GM04504 (cell line): ENCODE results near the gene PPP1R1A.

Experiments used
- DNase-seq: peaks from one replicate; pipeline ENCODE4 v3.0.0-alpha.2; 2012; ENCODE audit warnings: low read depth

PPP1R1A gene

DNA sequence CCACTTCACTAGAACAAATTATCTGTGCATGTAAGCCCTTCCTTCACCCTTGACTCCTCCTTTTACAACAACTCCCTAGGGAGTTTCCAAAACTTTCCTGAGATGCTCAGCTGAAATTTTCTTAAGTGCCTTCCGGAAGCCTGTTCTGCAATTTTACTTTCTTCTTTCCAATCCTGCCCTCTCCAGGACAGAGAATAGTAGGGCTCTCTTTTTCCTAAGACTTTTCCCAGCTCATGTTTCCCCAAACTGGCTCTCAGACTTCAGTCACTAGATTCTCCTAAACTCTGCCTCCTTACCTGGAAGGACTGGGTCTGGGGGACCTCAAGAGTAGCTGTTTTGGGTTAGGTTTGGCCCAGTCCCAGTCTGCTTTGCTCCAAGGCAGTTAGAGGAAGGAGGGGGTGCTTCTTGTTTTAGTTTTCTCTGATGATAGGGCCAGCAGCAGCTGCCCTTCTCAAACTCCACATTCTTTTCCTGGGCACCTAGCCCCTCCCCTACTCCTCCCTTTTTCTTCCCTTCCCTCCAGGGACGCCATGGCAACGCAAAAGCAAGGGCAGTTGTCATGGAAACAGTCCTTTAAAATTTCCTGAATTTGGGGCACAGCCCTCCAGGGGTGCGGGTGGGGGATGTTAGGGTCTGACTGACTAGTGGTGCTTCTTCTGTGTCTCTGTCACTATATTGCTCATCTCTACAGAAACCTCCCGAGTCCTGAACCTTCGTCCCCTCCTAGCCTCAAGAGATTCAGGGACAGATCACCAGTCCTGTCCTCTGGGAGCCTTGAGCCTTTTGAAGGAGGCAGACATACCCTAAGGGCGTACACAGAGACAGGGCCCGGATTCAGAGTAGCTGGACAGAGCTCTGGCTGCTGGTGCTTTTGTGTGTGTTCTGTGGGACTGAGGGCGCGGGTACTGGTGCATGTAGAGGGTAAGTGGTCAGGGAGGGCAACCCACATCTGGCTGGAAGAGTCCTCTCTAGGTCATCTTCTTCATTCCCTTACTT, 17.0 kb downstream of the PPP1R1A start:
- DNase-seq, result no peak

DNA sequence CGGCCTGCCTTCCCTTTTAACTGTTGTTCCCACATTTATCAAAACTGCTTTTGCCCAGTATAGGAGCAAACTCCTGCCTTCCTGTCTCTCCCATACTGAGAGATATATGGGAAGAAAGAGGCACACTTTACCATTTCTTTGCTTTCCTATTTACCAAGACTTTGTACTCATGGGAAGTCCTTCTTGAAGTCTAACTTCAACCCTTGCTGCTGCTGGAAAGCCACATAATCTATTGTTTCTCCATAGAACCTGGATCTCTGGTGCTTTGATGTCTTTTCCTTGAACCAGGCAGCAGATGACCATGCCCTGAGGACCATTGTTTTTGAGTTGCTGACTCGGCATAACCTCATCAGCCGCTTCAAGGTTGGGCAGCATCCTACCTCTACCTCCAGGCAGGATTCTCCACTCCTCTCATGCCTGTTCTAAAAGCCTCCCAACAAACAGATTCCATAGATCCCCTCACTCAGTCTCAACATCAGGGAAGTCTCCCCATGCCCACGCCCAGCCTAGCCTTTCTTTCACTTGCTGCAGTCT, 18.4 kb downstream of the PPP1R1A start:
- DNase-seq, result no peak

DNA sequence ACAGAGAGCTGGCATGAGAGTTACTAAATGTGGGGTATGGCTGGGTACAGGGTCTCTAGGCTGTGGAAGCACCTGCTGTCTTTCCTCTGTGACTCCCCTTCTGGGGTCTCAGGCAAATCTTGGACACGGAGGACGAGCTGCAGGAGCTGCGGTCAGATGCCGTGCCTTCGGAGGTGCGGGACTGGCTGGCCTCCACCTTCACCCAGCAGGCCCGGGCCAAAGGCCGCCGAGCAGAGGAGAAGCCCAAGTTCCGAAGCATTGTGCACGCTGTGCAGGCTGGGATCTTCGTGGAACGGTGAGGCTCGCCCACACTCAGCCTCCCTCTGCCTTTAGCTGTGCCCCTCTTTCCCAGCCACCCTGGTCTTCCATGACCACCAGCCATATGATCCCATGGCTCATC, 19.4 kb downstream of the PPP1R1A start:
- DNase-seq, result no peak

DNA sequence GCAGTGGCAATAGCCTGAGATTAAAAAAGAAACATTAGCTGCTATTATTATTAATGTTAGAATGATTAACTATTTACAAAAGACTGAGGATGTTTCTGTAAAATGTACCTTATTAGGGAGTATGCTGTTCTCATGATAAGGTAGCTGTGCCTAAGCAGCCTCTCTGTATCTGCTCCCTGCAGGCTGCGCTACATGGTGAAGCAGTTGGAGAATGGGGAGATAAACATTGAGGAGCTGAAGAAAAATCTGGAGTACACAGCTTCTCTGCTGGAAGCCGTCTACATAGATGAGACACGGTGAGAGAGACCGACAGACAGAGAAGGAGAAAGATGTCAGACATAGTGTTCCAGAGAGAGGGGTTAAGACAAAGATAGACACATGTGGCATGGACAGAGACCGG, 21.7 kb downstream of the PPP1R1A start:
- DNase-seq, result no peak

DNA sequence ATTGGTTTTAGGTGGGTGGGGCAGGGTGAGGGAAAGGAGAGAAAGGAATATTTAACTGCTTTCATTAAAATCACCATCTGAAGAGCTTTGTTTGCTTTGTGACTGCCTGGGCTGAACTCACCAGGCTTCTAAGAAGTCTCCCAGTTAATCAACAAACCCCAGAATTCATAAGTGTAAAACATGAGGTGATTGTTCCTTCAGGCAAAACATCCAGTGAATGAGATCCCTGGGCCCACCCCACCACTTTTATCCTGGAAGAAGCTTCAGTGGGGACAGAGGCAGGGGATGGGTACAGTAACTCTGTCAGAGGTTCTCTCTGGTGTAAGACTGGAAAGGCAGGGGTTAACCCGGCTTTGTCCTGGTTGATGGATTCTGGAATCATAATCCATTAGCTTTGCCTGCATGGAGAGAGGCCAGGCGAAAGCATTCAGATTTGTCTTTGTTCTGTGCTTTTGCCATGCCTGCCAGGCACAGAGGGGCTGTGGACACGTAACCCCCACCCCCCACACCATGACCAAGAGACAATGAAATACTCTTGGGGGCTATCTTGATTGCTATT, 22.4 kb downstream of the PPP1R1A start:
- no peak for DNase-seq

DNA sequence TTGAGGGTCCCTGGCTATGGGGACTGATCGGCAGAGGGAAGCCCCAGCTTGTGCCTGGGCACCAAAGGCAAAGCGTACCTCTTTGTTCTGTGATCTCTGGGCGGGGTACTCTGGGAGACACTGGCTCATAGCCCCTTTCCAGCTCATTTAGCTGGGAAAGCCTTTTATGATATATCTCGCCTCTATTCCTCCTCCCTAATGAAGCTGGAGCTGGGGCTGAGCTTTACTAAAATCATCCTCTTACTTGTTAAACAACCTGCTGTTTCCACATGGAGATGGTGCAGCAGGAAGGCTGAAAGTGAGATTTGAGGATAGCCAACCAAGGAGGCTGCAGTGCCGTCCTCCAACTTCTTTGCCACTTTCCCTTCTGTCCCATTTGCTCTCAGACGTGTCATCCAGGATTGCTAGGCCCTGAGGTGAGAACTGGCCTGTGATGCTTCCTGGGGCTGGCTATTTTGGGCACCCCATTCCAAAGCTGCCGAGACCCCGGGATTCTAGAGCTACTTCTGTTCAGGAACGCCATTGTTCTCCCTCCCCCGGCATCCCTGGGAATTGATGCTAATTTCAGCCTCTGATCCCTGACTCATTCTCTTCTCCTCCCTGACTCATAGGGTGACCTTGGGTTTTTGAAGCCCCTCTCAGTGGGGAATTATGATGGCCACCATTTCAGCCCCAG, 23.0 kb downstream of the PPP1R1A start:
- no peak for DNase-seq

DNA sequence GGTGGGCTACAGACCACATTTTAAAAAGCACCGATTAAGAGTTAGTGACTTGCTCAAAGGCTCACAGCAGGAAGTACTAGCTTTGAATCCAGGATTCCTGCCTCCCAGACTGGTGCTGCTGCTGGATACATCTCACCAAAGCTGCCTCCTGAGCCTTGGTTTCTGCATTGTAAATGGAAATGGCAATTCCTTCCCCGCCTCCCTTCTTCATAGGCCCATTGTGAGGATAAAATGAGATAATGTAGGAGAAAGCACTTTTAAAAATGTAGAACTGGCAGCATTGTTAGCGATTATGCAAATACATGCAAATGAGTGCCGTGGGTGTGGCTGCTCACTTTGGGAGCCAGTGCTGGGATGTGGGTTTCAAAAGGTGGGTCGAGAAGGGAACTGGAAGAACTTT, 23.7 kb downstream of the PPP1R1A start:
- no peak for DNase-seq

DNA sequence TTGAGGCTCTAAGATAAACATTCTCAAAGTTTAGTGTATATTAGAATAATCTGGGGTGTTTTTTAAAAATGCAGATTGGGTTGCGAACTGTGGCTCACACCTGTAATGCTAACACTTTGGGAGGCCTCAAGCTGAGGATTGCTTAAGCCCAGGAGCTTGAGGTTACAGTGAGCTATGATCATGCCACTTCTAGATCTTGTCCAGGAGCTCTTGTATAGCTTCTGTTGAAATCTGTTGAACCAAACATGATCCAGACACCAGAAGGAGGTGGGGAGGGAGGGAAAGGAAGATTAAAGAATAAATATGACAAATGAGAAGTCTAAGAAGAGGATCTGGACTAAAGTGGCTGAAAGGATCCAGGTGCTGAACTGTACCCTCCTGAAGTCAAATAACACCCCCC, 24.7 kb downstream of the PPP1R1A start:
- no peak for DNase-seq

DNA sequence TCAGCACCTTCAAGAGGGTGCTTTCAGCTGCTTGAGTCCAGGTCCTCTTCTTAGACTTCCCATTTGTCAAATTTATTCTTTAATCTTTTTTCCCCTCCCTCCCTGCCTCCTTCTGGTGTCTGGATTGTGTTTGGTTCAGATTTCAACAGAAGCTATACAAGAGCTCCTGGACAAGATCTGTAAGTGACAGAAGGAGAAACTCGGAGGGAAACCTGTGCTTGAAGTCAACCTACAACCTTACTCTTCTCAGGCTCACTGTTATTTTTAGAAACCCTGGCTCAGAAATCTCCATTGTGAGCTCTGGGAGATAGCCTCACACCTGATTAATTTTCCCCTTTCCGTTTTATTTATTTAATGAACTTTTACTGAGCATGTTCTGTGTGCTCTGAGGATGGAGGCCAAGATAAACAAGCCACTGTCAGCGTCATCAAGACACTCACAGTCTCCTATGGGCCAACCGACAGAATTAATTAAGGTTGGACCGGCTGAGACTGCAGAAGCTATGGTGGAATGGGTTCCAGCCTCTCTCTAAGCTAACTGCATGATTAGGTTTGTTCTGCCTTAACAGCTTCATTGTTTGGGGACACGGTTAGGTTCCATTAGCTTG, 25.6 kb downstream of the PPP1R1A start:
- no peak for DNase-seq

DNA sequence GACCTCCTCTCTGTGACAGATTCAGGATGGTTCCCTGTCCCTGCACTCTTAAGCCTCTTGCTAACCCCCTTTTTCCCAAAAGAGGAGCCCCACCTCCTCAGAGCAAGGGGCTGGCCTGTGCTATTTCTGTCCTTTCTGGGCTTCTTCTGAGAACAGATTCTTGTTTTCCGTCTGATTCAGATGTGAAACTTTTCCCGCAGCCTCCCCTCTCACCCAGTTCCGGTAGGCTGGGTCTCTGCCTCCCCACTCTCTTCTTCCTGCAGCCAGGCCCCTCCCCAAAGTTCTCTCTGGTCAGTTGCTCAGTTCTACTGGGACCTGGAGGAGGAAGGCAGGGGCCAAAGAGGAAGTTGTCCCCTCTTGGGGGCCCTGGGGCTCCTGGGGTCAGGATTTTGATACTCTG, 27.3 kb downstream of the PPP1R1A start:
- DNase-seq, result no peak

DNA sequence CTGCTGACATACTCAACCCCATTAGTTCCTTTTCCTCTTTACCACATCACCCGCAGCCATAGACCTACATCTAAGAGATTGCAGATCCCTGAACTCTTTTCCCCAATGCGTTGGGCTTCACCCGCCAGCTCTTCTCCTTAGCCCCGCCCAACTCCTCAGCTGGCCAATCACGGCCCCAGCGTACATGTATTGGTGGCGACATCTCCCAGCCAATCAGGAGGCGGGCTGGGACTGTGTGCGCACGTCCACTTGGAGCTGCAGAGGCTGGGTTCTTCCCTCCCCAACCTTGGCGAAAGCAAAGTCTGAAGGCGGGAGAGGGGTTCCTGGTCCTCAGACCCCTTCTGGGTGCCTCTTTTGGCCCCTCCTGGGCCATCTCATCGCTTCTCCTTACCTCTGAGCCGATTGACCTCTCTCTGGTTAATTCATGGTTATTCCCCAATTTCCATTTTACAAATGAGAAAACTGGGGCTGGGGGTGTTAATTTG, 28.0 kb downstream of the PPP1R1A start:
- DNase-seq, result peak; percentile 31

DNA sequence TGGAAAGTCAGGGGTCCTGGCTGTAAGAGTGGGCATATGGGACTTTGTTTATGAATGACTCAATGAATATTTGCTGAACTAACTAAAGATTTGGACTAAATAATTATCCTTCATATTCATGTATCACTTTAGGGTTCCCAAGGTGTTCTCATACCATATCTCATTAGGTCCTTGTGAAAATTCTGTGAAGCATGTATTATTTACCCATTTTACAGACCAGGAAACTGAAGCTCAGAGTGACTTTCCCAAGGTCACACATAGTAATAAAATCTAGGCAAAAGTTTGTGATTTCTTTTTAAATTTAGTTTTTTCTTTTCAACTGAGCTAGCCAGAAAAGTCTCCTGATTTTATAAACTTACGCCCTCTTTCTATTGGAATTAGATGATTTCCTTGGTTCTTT, 29.7 kb downstream of the PPP1R1A start:
- DNase-seq, result no peak

DNA sequence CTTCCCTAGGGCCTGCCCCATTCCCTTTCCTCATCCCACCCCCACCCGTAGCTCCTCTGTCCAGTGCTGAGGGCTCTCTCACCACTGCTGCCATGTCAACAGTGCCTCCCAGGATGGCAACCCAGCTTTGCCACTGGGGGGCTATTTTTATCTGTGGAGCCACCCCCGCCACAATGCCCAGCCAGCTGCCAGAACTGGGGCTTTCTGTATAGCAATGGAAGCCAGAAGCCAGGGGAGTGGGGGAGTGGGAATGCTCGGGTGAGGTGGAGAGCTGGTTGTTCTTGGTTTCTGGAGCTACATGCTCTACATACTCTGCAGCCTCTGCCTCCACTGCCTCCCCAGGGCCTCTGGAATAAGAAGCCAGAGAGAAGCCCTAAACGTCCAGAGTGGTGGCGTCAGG, 30.1 kb downstream of the PPP1R1A start:
- no peak for DNase-seq

DNA sequence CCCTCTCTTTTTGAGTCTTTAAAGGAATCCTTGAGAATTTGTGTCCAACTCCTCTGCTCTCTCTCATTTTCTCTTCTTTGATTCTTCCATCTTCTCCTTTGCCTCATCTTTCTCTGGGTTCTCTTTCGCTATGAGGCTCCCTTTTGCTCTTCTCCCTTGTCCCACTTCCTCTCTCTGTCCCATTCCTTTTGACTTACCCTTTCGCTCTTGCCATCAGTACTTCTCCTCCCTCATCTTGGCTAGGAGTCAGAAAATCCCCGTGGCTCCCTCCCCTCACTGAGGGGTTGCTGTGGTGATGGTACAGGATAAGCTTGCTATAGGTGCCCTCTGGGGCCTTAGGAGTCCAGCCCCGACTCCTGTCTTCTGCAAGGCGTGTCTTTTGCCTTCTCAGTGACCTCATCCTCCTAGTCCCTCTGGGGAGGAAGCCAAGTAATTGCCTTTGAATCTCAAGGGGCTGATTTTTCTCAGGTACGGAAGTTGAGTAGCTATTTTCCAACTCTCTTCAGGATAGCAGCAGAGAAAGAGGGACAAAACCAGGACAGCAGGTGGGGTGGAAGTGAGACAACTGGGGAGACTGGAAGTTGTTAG, 32.7 kb downstream of the PPP1R1A start:
- no peak for DNase-seq

DNA sequence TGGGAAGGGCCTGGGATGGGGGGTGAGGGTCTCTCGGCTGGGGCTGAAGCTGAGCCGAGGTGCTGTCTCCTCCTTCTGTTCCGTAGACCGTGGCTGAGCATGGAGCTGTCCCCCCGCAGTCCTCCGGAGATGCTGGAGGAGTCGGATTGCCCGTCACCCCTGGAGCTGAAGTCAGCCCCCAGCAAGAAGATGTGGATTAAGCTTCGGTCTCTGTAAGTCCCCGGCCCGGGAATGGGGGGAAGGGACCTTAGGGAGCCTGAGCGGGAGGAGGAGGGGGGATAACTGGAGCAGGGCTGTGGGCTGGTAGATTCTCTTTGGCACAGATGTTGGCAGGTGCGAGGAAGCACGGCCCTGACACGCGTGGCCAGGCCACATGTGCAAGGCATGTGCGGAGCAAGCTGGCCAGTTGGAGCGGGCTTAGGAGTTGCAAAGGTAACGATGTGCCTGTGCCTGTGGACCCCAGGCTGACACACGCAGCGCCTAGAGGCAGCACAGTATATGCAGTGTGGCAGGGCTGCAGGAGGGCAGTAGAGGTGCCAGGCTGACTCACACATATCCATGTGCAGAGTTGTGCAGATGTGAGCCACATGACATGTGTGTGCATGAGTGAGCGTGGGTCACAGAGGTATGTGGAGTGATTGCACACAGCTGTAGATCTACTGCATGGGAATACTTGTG, 38.5 kb downstream of the PPP1R1A start:
- no peak for DNase-seq

DNA sequence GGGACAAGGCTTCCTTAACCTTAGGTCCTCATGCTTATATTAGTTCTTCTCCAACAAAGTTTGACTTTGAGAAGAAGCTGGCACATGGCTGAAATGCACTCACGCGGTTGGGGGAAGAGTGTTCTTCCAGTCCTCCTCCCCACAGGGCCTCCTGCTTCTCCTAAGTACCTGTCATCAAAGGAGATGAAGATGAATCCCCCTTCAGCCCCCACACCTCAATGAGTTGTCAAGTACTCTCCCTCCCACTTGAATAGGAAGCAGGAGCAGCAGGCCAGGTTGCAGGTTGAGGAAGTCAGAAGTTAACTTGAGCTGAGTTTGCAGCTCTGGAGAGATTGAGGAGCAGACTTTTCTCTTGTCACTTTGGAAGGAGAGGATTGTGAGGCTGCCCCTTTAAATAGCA, 41.9 kb downstream of the PPP1R1A start:
- DNase-seq, result no peak

DNA sequence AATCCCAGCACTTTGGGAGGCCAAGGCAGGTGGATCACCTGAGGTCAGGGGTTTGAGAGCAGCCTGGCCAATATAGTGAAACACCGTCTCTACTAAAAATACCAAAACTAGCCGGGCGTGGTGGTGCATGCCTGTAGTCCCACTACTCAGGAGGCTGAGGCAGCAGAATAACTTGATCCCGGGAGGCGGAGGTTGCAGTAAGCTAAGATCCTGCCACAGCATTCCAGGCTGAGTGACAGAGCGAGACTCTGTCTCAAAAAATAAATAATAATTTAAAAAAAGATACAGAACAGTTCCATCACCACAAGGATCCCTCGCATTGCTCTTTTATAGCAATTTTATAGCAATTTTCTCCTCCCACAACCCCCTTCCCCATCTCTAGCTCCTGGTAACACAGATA, 43.7 kb downstream of the PPP1R1A start:
- no peak for DNase-seq

DNA sequence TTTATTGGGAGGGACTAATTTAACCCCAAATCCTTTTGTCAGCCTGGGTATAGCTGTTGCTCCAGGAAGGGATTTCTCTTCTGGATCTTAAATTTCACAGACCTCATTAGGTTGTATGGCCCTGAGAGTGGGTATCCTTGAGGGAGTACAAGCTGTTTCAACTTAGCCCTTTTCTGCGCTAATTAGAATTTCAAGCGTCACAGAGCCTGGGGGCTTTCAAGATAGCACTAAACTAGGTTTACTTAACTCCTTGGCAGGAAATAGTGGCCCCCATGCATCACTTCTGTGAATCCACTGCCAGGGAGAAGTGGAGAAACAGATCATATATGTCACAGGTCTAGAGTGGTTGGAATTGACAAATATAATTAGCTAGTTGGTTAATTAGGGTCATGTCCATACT, 44.9 kb downstream of the PPP1R1A start:
- no peak for DNase-seq

DNA sequence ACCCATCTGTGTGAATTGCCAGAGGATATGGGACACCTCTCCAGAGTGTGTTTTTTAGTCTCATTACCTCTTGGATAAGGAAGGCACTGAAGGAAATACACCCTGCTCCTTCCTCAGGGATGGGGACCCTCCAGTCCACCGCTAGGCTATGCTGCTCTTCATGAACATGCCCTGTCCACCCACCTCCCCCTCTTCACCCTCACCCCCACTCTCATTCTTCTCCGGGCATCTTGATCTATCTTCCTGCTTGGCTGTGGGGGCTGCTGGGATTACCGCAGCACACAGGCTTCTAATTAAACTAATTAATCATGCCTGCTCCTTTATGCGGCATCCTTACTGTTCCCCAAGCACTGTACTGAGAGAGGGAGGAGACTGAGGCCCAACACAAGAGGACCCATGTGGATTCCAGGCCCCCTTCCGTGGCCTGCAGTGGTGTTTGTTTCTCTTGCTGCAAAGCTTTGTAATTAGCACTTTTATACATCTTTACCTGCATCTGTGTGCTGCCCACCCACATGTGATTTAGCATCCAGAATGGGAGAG, 46.6 kb downstream of the PPP1R1A start:
- DNase-seq, result no peak

DNA sequence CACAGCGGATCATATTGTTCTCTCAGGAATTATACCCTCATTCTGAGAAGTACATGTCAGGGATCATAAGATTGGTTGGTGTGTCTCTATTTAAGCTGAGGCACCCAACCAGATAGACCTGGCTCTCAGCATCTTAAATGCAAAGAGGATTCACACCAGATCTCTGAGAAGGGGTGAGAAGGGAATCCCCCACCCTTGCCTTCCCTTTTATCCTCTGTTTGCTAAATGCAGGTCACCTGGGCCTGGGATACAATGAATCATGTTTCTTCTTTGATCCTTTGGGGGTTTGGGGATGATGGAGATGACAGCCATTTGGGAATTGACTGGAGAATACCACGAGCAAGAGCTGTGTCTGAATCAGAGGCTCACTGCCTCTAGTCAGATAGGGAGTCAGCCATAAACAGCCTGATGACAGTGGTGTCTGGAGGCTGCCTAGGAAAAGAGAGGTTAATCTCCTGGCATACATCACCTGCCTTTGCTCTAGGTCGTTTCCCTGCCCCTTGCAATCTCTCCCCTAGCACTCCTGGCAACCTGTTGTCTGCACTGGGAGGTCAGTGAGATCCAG, 50.2 kb downstream of the PPP1R1A start:
- no peak for DNase-seq

DNA sequence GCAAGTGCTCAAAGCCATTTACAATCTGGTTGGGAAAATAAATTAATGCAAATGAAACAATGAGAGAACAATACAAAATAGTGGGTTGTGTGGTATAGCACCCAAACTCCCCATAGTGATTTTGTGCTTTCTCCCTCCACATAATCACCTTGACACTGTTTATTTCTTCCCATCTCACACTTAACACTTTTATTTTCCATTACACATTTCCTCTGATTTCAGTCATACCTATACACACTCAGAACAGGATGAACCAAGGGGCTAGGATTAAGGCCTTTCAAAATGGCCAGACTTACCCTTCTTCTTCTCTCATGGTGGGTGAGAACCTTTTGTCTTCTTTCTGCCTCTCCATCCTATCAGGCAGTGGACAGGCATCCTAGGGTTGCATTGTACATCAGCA, 53.0 kb downstream of the PPP1R1A start:
- DNase-seq, result no peak
